ENCODE results near the gene DVL1.

DNA sequence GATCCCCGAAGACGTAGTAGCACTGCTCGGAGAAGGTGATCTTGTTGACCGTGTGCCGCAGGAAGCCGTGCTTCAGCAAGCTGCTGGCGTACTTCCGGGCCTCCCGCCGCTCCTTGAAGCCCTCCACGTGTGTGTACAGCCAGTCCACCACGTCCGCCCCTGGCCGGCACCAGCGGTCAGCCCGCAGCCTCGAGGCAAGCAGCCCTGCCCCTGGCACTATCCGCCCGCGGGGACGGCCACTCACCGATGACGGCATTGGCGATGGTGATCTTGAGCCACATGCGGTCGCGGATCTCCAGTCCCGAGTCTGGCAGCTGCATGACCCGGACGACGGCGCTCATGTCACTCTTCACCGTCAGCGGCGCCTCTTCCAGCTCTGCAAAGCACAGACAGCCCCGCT, 10.9 kb downstream of the DVL1 start:
- TF ChIP-seq, protein P1, sequence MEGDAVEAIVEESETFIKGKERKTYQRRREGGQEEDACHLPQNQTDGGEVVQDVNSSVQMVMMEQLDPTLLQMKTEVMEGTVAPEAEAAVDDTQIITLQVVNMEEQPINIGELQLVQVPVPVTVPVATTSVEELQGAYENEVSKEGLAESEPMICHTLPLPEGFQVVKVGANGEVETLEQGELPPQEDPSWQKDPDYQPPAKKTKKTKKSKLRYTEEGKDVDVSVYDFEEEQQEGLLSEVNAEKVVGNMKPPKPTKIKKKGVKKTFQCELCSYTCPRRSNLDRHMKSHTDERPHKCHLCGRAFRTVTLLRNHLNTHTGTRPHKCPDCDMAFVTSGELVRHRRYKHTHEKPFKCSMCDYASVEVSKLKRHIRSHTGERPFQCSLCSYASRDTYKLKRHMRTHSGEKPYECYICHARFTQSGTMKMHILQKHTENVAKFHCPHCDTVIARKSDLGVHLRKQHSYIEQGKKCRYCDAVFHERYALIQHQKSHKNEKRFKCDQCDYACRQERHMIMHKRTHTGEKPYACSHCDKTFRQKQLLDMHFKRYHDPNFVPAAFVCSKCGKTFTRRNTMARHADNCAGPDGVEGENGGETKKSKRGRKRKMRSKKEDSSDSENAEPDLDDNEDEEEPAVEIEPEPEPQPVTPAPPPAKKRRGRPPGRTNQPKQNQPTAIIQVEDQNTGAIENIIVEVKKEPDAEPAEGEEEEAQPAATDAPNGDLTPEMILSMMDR (conservative IDR thresholded peaks at IDR 0.05; ENCODE audit: low read length) = no peak
- no peak for TF ChIP-seq EZH2phosphoT487 (IDR thresholded peaks at IDR 0.05; ENCODE audit: borderline replicate concordance)
